HepG2 (cell line): Measurements from ENCODE around the gene CCDC154. TPM values are rescaled to one million over a fixed set of nuclear protein-coding genes. Genes with fewer than 3 reads are reported as not detected.

Source experiments
- ATAC-seq: fragments of 200-7000 bp; cut with Tn5 transposase; 3 replicates; pipeline ENCODE4 v1.9.1; 2020; ENCODE audit warnings: mild to moderate bottlenecking, moderate library complexity
- BruUV-seq: library from RNA; stranded (reverse); fragments of 400-500 nt; replicated peaks from 2 replicates; lab custom pipeline; 2021; lab: Mats Ljungman, UMichigan
- CTCF ChIA-PET: fragments of 300-600 bp; formaldehyde crosslinking; extraction: SDS; loops from one replicate; lab custom pipeline; 2021; ENCODE audit warnings: low total read pairs, inconsistent platforms, low intra/inter-chr PET ratio; lab: Yijun Ruan, JAX
- POLR2A ChIA-PET: fragments of 350-600 bp; sonication (Branson Sonifier 250); formaldehyde crosslinking; loops from one replicate; lab custom pipeline; 2020; ENCODE audit warnings: antibody characterized with exemption, inconsistent platforms; lab: Yijun Ruan, JAX
- DNase-seq: peaks from one replicate; pipeline ENCODE4 v3.0.0-alpha.2; 2015; ENCODE audit warnings: low spot score
- FAIRE-seq: peaks from 3 replicates; lab custom pipeline; 2011; peaks lifted over from hg19 to GRCh38; lab: Jason Lieb, UNC
- H2AFZ ChIP-seq: one replicate; pipeline ENCODE4 v1.6.1; 2011; ENCODE audit warnings: low read length, inconsistent platforms
- H3K27ac ChIP-seq: fragments of 300-600 bp; 3 replicates; pipeline ENCODE4 v1.8.0; 2011; ENCODE audit warnings: mixed run types, mild to moderate bottlenecking, mixed read lengths, low read length, inconsistent platforms; ENCODE audit not compliant: insufficient read depth; ENCODE audit errors: extremely low read length
- H3K27me3 ChIP-seq, 2 experiments: fragments of 200-600 bp in 1 of 2; 2 replicates in 1 of 2; 3 replicates in 1 of 2; pipeline versions ENCODE4 v1.6.0 to v1.8.0; 2011; ENCODE audit warnings: low read length in 2 of 2, mild to moderate bottlenecking in 2 of 2, moderate library complexity in 2 of 2, inconsistent platforms in 1 of 2; ENCODE audit not compliant: insufficient read depth in 2 of 2, control insufficient read depth in 1 of 2
- H3K36me3 ChIP-seq, 2 experiments: fragments of 200-600 bp in 1 of 2; replicated peaks in 1 of 2; 2 replicates in 1 of 2; 3 replicates in 1 of 2; pipeline versions ENCODE4 v1.5.1 to v1.8.0; 2011; ENCODE audit warnings: low read length in 2 of 2, inconsistent platforms in 1 of 2; ENCODE audit not compliant: insufficient read depth in 2 of 2, control insufficient read depth in 1 of 2
- H3K4me1 ChIP-seq: 2 replicates; pipeline ENCODE4 v1.5.1; 2012; ENCODE audit warnings: low read length, inconsistent platforms; ENCODE audit not compliant: insufficient read depth
- H3K4me2 ChIP-seq: 2 replicates; pipeline ENCODE4 v1.6.0; 2011; ENCODE audit warnings: low read depth, low read length, inconsistent platforms
- H3K4me3 ChIP-seq, 3 experiments: fragments of 200-600 bp in 1 of 3; sonication (generic), shearing (Covaris generic) in 1 of 3; replicated peaks in 1 of 3; 2 replicates each; pipeline ENCODE4 v1.5.1; 2011 to 2016; ENCODE audit warnings: low read length in 3 of 3, inconsistent platforms in 2 of 3, low read depth in 2 of 3, mild to moderate bottlenecking in 2 of 3, control low read depth in 1 of 3, mixed read lengths in 1 of 3; ENCODE audit not compliant: insufficient read depth in 1 of 3
- H3K79me2 ChIP-seq: one replicate; pipeline ENCODE4 v1.6.1; 2011; ENCODE audit warnings: low read length, inconsistent platforms; ENCODE audit not compliant: insufficient read depth
- H3K9ac ChIP-seq: 2 replicates; pipeline ENCODE4 v1.6.0; 2011; ENCODE audit warnings: mild to moderate bottlenecking, low read depth, low read length, inconsistent platforms; ENCODE audit not compliant: insufficient read depth
- H3K9me3 ChIP-seq: 2 replicates; pipeline ENCODE4 v1.5.1; 2012; ENCODE audit warnings: mild to moderate bottlenecking, low read length
- H4K20me1 ChIP-seq: 2 replicates; pipeline ENCODE4 v1.6.0; 2011; ENCODE audit warnings: inconsistent platforms, mild to moderate bottlenecking, low read length, moderate library complexity; ENCODE audit not compliant: insufficient read depth
- TSC22D2 ChIP-seq: sonication (generic); formaldehyde crosslinking; IDR thresholded peaks from 2 replicates; pipeline ENCODE4 v1.5.1; 2020; ENCODE audit warnings: missing genetic modification reagents, mild to moderate bottlenecking, borderline replicate concordance
- ZBTB7A ChIP-seq: sonication (generic); formaldehyde crosslinking; IDR thresholded peaks from 2 replicates; pipeline ENCODE4 v1.8.0; 2022; ENCODE audit warnings: mild to moderate bottlenecking, missing genetic modification reagents
- ZNF350 ChIP-seq: sonication (generic); formaldehyde crosslinking; IDR thresholded peaks from 2 replicates; pipeline ENCODE4 v1.4.0; 2020; ENCODE audit warnings: mild to moderate bottlenecking, low read depth, missing genetic modification reagents, borderline replicate concordance
- ZNF615 ChIP-seq: sonication (generic); formaldehyde crosslinking; IDR thresholded peaks from 2 replicates; pipeline ENCODE4 v1.5.0; 2020; ENCODE audit warnings: mild to moderate bottlenecking, missing genetic modification reagents, borderline replicate concordance
- WGBS: methylation state at CpG from one replicate; pipeline ENCODE4 v1.1.6; 2017; ENCODE audit warnings: low lambda C conversion rate; 5-methylcytosine and 5-hydroxymethylcytosine counted together
- in situ Hi-C: cut with HindIII; loops from 2 replicates; pipeline ENCODE4 v1.10.0; 2017; ENCODE audit warnings: low pct_unique_long_range_greater_than_20kb; ENCODE audit not compliant: extremely low pct_ligation_motif_present
- intact Hi-C: fragments of 100-400 bp; cut with micrococcal nuclease; formaldehyde crosslinking; loops from one replicate; pipeline ENCODE4 v1.10.0; 2022; ENCODE audit not compliant: unreplicated experiment
- polyA plus RNA-seq, 8 experiments: library from polyadenylated mRNA; depleted of rRNA in 3 of 8; stranded (reverse) in 7 of 8; unstranded in 1 of 8; fragments of >200 nt; fragmentation: Illumina TruSeq in 4 of 8; extraction: Trizol in 4 of 8; gene quantifications; 2 replicates each; pipeline versions ENCODE4 v1.2.1 to v1.2.3, GENCODE V29; 2011 to 2016; ENCODE audit warnings: low read depth in 4 of 8, missing spikeins in 1 of 8, mixed read lengths in 1 of 8; ENCODE audit not compliant: insufficient read depth in 1 of 8
- total RNA-seq, 5 experiments: library from RNA; depleted of rRNA; stranded (reverse); fragments of >200 nt; fragmentation: Illumina TruSeq; extraction: Trizol; gene quantifications; 2 replicates each; pipeline ENCODE4 v1.2.3, GENCODE V29; 2016; ENCODE audit warnings: low read depth in 1 of 5
- TF ChIP-seq, protein P1 (sequence below): sonication (generic); formaldehyde crosslinking; IDR thresholded peaks from 2 replicates; pipeline ENCODE4 v1.5.0; 2020; ENCODE audit warnings: mild to moderate bottlenecking, missing genetic modification reagents, borderline replicate concordance
- TF ChIP-seq, protein P2 (sequence below): sonication (generic); formaldehyde crosslinking; conservative IDR thresholded peaks from 2 replicates; pipeline ENCODE4 v1.8.0; 2022; ENCODE audit warnings: low read depth, missing genetic modification reagents
- TF ChIP-seq, protein P3 (sequence below): sonication (generic); formaldehyde crosslinking; IDR thresholded peaks from 2 replicates; pipeline ENCODE4 v1.5.0; 2020; ENCODE audit warnings: mild to moderate bottlenecking, missing genetic modification reagents, moderate library complexity
- TF ChIP-seq, protein P4 (sequence below): sonication (generic); formaldehyde crosslinking; IDR thresholded peaks from 2 replicates; pipeline ENCODE4 v1.4.0; 2020; ENCODE audit warnings: low read depth, missing genetic modification reagents

Gene CCDC154
- total and polyA plus RNA-seq, 2 of the 13 experiments (the other 11 are each of a cell fraction or from before 2014, with no cell fraction given): 0.92 to 1.5 TPM

DNA sequence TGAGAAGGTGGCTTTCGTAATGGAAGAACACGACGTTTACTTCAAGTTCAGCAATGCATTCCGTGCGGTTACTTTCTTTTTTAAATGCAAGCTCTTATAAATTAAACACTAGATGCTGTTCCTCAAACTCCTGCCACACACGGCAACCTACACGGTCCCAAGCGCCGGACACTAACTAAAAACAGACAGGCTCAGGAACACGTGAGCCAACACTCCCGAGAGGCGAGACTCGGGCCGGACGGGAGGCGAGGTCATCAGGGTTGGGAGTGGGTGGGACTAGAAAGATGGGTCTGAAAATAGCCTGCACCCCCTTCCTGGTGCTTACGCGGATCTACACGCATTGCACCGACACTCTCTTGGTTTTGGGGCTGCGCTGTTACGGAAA is 24.1 kb upstream of the CCDC154 start:
- in situ Hi-C loops: no loop called here
- Histone ChIP-seq H3K4me3 (no peak overlapping the region), H3K4me1 (peaks cover 34% of the 10 kb centered on the region), H3K27ac (no peak overlapping the region), H4K20me1 (no peaks in the 10 kb centered on the region), H3K36me3 (peaks cover 0 to 1% of the 10 kb centered on the region in 2 experiments; a peak in 1 of 5 replicates), H3K27me3 (no peaks in the 10 kb centered on the region), H3K4me2 (no peak overlapping the region), H2AFZ (no peak overlapping the region), H3K9ac (no peak overlapping the region), H3K9me3 (no peaks in the 10 kb centered on the region), H3K79me2 (peaks cover 31% of the 10 kb centered on the region)
- 95% methylated on average over 22 of the region's 22 CpGs for WGBS
- intact Hi-C loops: no loop called here
- no TSS peak for BruUV-seq
- CTCF ChIA-PET: no interaction called here
- POLR2A ChIA-PET: no interaction called here
- no peak for FAIRE-seq
- DNase-seq: no peak
- no peak for ATAC-seq
- TF ChIP-seq, protein P1, sequence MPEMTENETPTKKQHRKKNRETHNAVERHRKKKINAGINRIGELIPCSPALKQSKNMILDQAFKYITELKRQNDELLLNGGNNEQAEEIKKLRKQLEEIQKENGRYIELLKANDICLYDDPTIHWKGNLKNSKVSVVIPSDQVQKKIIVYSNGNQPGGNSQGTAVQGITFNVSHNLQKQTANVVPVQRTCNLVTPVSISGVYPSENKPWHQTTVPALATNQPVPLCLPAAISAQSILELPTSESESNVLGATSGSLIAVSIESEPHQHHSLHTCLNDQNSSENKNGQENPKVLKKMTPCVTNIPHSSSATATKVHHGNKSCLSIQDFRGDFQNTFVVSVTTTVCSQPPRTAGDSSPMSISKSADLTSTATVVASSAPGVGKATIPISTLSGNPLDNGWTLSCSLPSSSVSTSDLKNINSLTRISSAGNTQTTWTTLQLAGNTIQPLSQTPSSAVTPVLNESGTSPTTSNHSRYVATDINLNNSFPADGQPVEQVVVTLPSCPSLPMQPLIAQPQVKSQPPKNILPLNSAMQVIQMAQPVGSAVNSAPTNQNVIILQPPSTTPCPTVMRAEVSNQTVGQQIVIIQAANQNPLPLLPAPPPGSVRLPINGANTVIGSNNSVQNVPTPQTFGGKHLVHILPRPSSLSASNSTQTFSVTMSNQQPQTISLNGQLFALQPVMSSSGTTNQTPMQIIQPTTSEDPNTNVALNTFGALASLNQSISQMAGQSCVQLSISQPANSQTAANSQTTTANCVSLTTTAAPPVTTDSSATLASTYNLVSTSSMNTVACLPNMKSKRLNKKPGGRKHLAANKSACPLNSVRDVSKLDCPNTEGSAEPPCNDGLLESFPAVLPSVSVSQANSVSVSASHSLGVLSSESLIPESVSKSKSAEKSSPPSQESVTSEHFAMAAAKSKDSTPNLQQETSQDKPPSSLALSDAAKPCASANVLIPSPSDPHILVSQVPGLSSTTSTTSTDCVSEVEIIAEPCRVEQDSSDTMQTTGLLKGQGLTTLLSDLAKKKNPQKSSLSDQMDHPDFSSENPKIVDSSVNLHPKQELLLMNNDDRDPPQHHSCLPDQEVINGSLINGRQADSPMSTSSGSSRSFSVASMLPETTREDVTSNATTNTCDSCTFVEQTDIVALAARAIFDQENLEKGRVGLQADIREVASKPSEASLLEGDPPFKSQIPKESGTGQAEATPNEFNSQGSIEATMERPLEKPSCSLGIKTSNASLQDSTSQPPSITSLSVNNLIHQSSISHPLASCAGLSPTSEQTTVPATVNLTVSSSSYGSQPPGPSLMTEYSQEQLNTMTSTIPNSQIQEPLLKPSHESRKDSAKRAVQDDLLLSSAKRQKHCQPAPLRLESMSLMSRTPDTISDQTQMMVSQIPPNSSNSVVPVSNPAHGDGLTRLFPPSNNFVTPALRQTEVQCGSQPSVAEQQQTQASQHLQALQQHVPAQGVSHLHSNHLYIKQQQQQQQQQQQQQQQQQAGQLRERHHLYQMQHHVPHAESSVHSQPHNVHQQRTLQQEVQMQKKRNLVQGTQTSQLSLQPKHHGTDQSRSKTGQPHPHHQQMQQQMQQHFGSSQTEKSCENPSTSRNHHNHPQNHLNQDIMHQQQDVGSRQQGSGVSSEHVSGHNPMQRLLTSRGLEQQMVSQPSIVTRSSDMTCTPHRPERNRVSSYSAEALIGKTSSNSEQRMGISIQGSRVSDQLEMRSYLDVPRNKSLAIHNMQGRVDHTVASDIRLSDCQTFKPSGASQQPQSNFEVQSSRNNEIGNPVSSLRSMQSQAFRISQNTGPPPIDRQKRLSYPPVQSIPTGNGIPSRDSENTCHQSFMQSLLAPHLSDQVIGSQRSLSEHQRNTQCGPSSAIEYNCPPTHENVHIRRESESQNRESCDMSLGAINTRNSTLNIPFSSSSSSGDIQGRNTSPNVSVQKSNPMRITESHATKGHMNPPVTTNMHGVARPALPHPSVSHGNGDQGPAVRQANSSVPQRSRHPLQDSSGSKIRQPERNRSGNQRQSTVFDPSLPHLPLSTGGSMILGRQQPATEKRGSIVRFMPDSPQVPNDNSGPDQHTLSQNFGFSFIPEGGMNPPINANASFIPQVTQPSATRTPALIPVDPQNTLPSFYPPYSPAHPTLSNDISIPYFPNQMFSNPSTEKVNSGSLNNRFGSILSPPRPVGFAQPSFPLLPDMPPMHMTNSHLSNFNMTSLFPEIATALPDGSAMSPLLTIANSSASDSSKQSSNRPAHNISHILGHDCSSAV (CRISPR knock-in tag): no peak
- TF ChIP-seq, protein P2, sequence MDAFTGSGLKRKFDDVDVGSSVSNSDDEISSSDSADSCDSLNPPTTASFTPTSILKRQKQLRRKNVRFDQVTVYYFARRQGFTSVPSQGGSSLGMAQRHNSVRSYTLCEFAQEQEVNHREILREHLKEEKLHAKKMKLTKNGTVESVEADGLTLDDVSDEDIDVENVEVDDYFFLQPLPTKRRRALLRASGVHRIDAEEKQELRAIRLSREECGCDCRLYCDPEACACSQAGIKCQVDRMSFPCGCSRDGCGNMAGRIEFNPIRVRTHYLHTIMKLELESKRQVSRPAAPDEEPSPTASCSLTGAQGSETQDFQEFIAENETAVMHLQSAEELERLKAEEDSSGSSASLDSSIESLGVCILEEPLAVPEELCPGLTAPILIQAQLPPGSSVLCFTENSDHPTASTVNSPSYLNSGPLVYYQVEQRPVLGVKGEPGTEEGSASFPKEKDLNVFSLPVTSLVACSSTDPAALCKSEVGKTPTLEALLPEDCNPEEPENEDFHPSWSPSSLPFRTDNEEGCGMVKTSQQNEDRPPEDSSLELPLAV (CRISPR knock-in tag): no peak
- TF ChIP-seq, protein P3, sequence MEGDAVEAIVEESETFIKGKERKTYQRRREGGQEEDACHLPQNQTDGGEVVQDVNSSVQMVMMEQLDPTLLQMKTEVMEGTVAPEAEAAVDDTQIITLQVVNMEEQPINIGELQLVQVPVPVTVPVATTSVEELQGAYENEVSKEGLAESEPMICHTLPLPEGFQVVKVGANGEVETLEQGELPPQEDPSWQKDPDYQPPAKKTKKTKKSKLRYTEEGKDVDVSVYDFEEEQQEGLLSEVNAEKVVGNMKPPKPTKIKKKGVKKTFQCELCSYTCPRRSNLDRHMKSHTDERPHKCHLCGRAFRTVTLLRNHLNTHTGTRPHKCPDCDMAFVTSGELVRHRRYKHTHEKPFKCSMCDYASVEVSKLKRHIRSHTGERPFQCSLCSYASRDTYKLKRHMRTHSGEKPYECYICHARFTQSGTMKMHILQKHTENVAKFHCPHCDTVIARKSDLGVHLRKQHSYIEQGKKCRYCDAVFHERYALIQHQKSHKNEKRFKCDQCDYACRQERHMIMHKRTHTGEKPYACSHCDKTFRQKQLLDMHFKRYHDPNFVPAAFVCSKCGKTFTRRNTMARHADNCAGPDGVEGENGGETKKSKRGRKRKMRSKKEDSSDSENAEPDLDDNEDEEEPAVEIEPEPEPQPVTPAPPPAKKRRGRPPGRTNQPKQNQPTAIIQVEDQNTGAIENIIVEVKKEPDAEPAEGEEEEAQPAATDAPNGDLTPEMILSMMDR (CRISPR knock-in tag): no peak
- TF ChIP-seq TSC22D2 (CRISPR knock-in tag) (no peak), ZNF350 (no peak), ZBTB7A (CRISPR knock-in tag) (no peak), ZNF615 (CRISPR knock-in tag) (no peak)
- TF ChIP-seq, protein P4, sequence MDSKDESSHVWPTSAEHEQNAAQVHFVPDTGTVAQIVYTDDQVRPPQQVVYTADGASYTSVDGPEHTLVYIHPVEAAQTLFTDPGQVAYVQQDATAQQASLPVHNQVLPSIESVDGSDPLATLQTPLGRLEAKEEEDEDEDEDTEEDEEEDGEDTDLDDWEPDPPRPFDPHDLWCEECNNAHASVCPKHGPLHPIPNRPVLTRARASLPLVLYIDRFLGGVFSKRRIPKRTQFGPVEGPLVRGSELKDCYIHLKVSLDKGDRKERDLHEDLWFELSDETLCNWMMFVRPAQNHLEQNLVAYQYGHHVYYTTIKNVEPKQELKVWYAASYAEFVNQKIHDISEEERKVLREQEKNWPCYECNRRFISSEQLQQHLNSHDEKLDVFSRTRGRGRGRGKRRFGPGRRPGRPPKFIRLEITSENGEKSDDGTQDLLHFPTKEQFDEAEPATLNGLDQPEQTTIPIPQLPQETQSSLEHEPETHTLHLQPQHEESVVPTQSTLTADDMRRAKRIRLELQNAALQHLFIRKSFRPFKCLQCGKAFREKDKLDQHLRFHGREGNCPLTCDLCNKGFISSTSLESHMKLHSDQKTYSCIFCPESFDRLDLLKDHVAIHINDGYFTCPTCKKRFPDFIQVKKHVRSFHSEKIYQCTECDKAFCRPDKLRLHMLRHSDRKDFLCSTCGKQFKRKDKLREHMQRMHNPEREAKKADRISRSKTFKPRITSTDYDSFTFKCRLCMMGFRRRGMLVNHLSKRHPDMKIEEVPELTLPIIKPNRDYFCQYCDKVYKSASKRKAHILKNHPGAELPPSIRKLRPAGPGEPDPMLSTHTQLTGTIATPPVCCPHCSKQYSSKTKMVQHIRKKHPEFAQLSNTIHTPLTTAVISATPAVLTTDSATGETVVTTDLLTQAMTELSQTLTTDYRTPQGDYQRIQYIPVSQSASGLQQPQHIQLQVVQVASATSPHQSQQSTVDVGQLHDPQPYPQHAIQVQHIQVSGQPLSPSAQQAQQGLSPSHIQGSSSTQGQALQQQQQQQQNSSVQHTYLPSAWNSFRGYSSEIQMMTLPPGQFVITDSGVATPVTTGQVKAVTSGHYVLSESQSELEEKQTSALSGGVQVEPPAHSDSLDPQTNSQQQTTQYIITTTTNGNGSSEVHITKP (CRISPR knock-in tag): no peak
